Activated B cell treated with CpG ODN at 0.5 μM for 24 hours (primary cell): Measurements from ENCODE around the gene SMIM22. TPM values are rescaled to one million over a fixed set of nuclear protein-coding genes. Genes with fewer than 3 reads are reported as not detected.

Experiments used
- ATAC-seq: fragments of 200-7000 bp; cut with Tn5 transposase; one replicate; pipeline ENCODE4 v1.10.0; 2021; ENCODE audit warnings: low read depth, mild to moderate bottlenecking, moderate library complexity
- CTCF ChIA-PET: fragments of 350-600 bp; sonication (Branson Sonifier 250); formaldehyde crosslinking; loops from one replicate; lab custom pipeline; 2021; ENCODE audit warnings: antibody characterized with exemption; lab: Charles Lee
- POLR2A ChIA-PET: fragments of 350-600 bp; sonication (Branson Sonifier 250); formaldehyde crosslinking; loops from one replicate; lab custom pipeline; 2021; ENCODE audit warnings: antibody characterized with exemption; lab: Charles Lee
- DNase-seq: peaks from one replicate; pipeline ENCODE4 v3.0.0; 2022
- H3K27ac Mint-ChIP-seq: one replicate; pipeline ENCODE4 v1.8.0; 2020; ENCODE audit warnings: mixed read lengths
- H3K27me3 Mint-ChIP-seq: one replicate; pipeline ENCODE4 v1.8.0; 2021; ENCODE audit warnings: mixed read lengths
- H3K36me3 Mint-ChIP-seq: one replicate; pipeline ENCODE4 v1.8.0; 2021; ENCODE audit warnings: low read depth, mixed read lengths
- H3K4me1 Mint-ChIP-seq: one replicate; pipeline ENCODE4 v1.8.0; 2021; ENCODE audit warnings: mixed read lengths
- H3K4me3 Mint-ChIP-seq: one replicate; pipeline ENCODE4 v1.8.0; 2020; ENCODE audit warnings: mild to moderate bottlenecking, mixed read lengths
- H3K9me3 Mint-ChIP-seq: one replicate; pipeline ENCODE4 v1.8.0; 2020; ENCODE audit warnings: mixed read lengths
- intact Hi-C: fragments of 100-400 bp; cut with micrococcal nuclease; formaldehyde crosslinking; loops from one replicate; pipeline ENCODE4 v1.15.1; 2024
- total RNA-seq: library from RNA; stranded (reverse); gene quantifications from 2 replicates; pipeline ENCODE4 v1.2.3, GENCODE V29; 2022
- TF ChIP-seq, protein P1 (sequence below): fragments of 200-600 bp; IDR thresholded peaks from one replicate; pipeline ENCODE4 v1.8.0; 2022; ENCODE audit warnings: antibody characterized with exemption, mild to moderate bottlenecking

Gene SMIM22
- not detected in 2 replicates for total RNA-seq

DNA sequence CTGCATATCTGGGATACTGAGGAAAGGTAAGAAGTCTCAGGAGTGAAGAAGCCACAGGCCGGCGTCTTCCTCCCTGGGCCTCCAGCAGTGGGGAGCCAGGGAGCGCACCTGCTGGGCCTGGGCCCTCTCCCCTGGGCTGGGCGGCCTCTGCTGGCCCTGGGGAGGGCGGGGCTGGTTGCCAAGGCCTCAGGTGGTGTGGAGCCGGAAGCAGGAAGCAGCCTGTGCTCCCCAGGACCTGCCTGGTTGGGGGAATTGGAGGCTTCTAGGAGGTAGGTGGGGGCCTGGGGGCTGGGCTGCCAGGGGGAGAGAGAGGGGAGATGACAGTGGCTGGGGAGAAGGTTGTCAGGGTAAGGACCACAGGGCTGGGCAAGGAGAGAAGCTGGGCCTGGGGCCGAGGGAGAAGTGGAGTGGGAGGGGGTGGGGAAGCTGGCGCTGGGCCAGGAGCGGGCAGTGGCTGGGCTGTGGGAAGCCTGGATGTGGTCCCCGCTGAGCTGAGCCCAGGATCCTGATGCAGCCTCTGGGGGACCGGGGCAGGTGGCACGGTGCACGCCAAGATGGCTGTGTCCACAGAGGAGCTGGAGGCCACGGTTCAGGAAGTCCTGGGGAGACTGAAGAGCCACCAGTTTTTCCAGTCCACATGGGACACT, at the start of gene SMIM22:
SMIM22 (plus strand) TSS at position 189 of the 647 bp plus-strand sequence; CDS start at position 555, 366 bp downstream.
- no peaks in the 10 kb centered on the region for H3K9me3 Mint-ChIP-seq
- peaks cover 3% of the 10 kb centered on the region for H3K4me1 Mint-ChIP-seq
- no peak within 1 kb of the TSS for H3K4me3 Mint-ChIP-seq
- H3K27me3 Mint-ChIP-seq, result no peaks in the 10 kb centered on the region
- ATAC-seq (no peak), DNase-seq (no peak)
- no peak within 1 kb of the TSS for H3K27ac Mint-ChIP-seq
- TF ChIP-seq, protein P1, sequence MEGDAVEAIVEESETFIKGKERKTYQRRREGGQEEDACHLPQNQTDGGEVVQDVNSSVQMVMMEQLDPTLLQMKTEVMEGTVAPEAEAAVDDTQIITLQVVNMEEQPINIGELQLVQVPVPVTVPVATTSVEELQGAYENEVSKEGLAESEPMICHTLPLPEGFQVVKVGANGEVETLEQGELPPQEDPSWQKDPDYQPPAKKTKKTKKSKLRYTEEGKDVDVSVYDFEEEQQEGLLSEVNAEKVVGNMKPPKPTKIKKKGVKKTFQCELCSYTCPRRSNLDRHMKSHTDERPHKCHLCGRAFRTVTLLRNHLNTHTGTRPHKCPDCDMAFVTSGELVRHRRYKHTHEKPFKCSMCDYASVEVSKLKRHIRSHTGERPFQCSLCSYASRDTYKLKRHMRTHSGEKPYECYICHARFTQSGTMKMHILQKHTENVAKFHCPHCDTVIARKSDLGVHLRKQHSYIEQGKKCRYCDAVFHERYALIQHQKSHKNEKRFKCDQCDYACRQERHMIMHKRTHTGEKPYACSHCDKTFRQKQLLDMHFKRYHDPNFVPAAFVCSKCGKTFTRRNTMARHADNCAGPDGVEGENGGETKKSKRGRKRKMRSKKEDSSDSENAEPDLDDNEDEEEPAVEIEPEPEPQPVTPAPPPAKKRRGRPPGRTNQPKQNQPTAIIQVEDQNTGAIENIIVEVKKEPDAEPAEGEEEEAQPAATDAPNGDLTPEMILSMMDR, result no peak
- intact Hi-C loops, result no loop called here
- H3K36me3 Mint-ChIP-seq, result no peaks in the 10 kb centered on the region
- ChIA-PET CTCF (no interaction called here), POLR2A (interaction anchor here (0.6 kb wide), 1 partner anchor 12 kb away, joined by 12 read pairs; no protein-coding TSS in a partner anchor)

DNA sequence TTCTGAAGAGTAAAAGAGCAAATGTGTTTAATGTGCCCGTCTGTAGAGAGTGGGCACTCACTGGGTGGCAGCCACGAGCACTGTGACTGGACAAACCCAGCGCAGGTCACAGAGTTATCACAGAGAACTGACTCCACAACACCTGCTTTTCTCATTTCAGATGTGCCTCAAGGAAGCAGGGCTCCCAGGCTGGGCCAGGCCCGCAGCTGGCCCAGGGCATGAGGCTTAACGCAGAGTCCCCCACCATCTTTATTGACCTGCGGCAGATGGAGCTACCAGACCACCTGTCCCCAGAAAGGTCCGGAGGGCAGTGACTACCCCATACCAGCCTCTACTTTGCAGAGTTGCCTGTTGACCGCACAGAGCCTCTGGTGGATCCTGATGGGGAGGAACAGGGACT, 49.0 kb upstream of the SMIM22 start:
- ChIA-PET CTCF (no interaction called here), POLR2A (no interaction called here)
- ATAC-seq, result no peak
- Mint-ChIP-seq H3K4me3 (no peak overlapping the region), H3K9me3 (no peaks in the 10 kb centered on the region), H3K27me3 (no peaks in the 10 kb centered on the region), H3K27ac (no peak overlapping the region), H3K4me1 (peaks cover 25% of the 10 kb centered on the region), H3K36me3 (peaks cover 6% of the 10 kb centered on the region)
- TF ChIP-seq, protein P1, result no peak
- intact Hi-C loops, result no loop called here
- DNase-seq, result no peak

DNA sequence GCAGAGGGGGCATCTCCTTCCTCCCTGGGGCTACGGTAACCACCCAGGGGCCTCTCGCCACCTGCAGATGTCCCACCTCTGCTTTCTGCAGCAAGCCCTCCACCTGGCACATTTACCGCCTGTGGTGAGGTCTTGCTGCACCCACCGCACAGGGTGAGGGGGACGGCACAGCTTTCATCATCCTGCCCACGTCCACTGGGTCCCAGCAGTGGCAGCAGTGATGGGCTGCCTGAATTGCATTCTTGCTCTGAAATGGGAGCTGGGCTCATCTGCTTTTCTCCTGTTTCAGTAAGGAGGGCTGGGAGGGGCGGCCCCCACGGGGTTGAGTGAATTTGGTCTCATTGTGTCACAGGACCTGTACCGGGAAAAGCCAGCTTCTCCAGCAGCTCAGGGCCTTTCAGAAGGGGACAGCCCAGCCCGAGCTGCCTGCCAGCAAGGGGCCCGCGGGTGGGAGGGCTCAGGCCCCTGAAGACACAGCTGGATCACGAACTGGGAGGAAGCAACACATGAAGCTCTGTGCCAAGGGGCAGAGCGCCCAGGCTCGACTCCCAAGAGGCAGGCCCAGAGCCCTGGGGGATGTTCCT, 48.1 kb upstream of the SMIM22 start:
- H3K4me1 Mint-ChIP-seq, result peaks cover 25% of the 10 kb centered on the region
- intact Hi-C loops, result no loop called here
- ChIA-PET POLR2A (no interaction called here), CTCF (interaction anchor here (1.0 kb wide), 1 partner anchor 12 kb away, joined by 4 read pairs; the partner anchor contains the start of gene DNAAF8)
- no peak for DNase-seq
- no peaks in the 10 kb centered on the region for H3K27me3 Mint-ChIP-seq
- no peak for ATAC-seq
- H3K4me3 Mint-ChIP-seq, result no peak overlapping the region
- no peaks in the 10 kb centered on the region for H3K9me3 Mint-ChIP-seq
- no peak overlapping the region for H3K27ac Mint-ChIP-seq
- H3K36me3 Mint-ChIP-seq, result peaks cover 10% of the 10 kb centered on the region
- TF ChIP-seq, protein P1, result no peak

DNA sequence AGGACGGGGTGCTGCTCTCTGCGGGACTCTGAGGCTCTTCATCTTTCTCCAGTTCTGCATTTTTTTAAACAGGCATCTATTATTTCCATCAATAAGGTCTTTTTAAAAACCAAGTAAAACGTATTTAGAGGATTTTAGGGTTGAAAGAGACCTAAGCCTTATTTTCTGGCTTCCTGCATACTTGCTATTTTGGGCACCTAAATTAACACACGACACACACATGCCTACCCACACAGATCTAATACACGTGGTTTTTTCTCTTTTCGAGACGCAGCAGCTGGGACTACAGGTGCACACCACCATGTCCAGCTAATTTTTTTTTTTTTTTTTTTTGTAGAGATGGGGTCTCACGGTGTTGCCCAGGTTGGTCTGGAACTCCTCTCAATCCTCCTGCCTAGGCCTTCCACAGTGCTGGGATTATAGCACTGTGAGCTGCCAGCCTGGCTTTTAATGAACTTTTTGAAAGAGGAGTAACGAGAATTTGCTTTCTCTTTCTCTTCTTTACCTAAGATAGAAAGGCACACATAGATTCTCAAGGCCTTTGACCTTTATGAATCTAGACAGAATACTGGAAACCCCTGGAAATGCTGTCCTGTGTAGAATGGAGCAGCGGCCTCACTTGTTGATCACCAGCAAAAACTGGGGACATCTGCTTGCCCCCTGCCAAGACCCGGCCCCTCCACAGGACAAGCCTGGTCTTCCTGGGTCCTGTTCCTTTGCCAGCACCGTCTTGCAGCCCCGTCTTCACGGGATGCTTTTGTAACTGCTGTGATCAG, 47.1 kb upstream of the SMIM22 start:
- Mint-ChIP-seq H3K36me3 (peaks cover 15% of the 10 kb centered on the region), H3K4me1 (peaks cover 24% of the 10 kb centered on the region), H3K27ac (no peak overlapping the region), H3K4me3 (peak overlapping the region; percentile 19), H3K9me3 (no peaks in the 10 kb centered on the region), H3K27me3 (no peaks in the 10 kb centered on the region)
- intact Hi-C loops, result no loop called here
- DNase-seq (no peak), ATAC-seq (no peak)
- CTCF ChIA-PET, result interaction anchor here (0.6 to 1.0 kb wide), 2 partner anchors 13 to 160 kb away, joined by 4 read pairs; partner anchors contain the start of gene DNAAF8
- POLR2A ChIA-PET, result interaction anchor here (0.6 kb wide), 1 partner anchor 99 kb away, joined by 3 read pairs; the partner anchor contains the start of genes GLYR1 and UBN1
- TF ChIP-seq, protein P1, result no peak
